SH-SY5Y (cell line): ENCODE measurements around the gene LANCL3.

Experiments
- GATA2 ChIP-seq: IDR thresholded peaks from 2 replicates; pipeline ENCODE4 v1.6.1; 2011; ENCODE audit warnings: mild to moderate bottlenecking, low read depth, low read length
- GATA3 ChIP-seq: IDR thresholded peaks from 2 replicates; pipeline ENCODE4 v1.6.1; 2011; ENCODE audit warnings: low read depth, mild to moderate bottlenecking, low read length, moderate library complexity

DNA sequence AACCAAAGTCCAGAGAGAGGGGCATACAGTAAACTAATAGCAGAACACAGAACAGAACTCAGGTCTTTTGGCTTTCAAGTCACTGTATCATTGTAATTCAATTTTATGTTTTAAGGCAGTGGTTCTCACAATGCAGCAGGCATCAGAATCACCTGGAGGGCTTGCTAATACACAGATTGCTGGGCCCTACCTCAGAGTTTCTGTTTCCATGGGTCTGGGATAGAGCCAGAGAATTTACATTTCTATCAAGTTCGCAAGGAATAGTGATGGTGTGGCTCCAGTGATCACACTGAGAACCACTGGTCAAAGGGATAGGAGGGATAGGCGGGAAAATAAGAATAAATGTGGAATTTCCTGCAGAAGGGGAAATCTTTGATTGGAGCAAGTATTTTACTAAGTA lies 36.7 kb downstream of the LANCL3 start:
- no peak for TF ChIP-seq GATA2
- TF ChIP-seq GATA3, result no peak
